Stimulated activated CD8-positive, alpha-beta memory T cell treated with anti-CD3 and anti-CD28 coated beads, Interleukin-7, amount 100 ng/mL, for 24 hours (primary cell): ENCODE results near the gene TBC1D10A.

Experiments
- DNase-seq: peaks from one replicate; pipeline ENCODE4 v3.0.0-alpha.2; 2020; ENCODE audit warnings: low read depth

TBC1D10A gene

GRCh38 chr22:30265823-30266444, 60.8 kb downstream of the TBC1D10A start:
- peak; percentile 70 for DNase-seq

GRCh38 chr22:30265131-30265720, 61.5 kb downstream of the TBC1D10A start:
- DNase-seq = no peak

GRCh38 chr22:30263883-30264282, 62.9 kb downstream of the TBC1D10A start:
- no peak for DNase-seq

- DNase-seq = peak; percentile 73
These were observed 63.6 kb downstream of the TBC1D10A start for GRCh38 chr22:30262917-30263741.

- DNase-seq = no peak
These were observed 64.6 kb downstream of the TBC1D10A start for GRCh38 chr22:30262112-30262511.

- no peak for DNase-seq
These were observed 65.6 kb downstream of the TBC1D10A start for GRCh38 chr22:30261134-30261533.

- DNase-seq = no peak
These were observed 66.1 kb downstream of the TBC1D10A start for GRCh38 chr22:30260682-30261081.

- no peak for DNase-seq
These were observed 66.5 kb downstream of the TBC1D10A start for GRCh38 chr22:30260276-30260675.

GRCh38 chr22:30254314-30254713, 72.4 kb downstream of the TBC1D10A start:
- DNase-seq = no peak

- DNase-seq = no peak
These were observed 73.4 kb downstream of the TBC1D10A start for GRCh38 chr22:30253205-30253852.

GRCh38 chr22:30252411-30253204, 74.1 kb downstream of the TBC1D10A start:
- no peak for DNase-seq

- DNase-seq = no peak
These were observed 75.0 kb downstream of the TBC1D10A start for GRCh38 chr22:30251711-30252110.

- no peak for DNase-seq
These were observed 76.0 kb downstream of the TBC1D10A start for GRCh38 chr22:30250661-30251267.

- no peak for DNase-seq
These were observed 76.6 kb downstream of the TBC1D10A start for GRCh38 chr22:30250039-30250565.

GRCh38 chr22:30249049-30250038, 77.4 kb downstream of the TBC1D10A start:
- no peak for DNase-seq

GRCh38 chr22:30248484-30248883, 78.3 kb downstream of the TBC1D10A start:
- DNase-seq = no peak

- DNase-seq = no peak
These were observed 78.8 kb downstream of the TBC1D10A start for GRCh38 chr22:30247974-30248373.

GRCh38 chr22:30247561-30247960, 79.2 kb downstream of the TBC1D10A start:
- DNase-seq = no peak

GRCh38 chr22:30246814-30247376, 79.8 kb downstream of the TBC1D10A start:
- no peak for DNase-seq
